ENCODE results near the gene RNF187.
"Not testable (repeated sequence)": the region's sequence is repeated elsewhere in the genome, so short reads cannot be mapped to it uniquely, and the experiment has no call there.

RNF187 gene

DNA sequence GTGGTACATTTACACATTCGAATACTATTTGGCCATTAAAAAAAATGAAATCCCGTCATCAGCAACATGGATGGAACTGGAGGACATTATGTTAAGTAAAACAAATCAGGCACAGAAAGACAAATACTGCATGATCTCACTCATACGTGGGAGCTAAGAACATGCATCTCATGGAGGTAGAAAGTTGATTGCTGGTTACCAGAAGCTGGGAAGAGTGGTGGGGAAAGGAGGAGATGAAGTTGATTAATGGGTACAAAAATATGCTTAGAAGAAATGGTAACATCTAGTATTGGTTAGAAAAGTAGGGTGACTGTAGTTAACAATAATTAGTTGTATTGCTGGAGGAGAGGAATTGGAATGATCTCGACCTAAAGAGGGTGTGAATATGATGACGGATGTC is 24.6 kb upstream of the RNF187 start:
- no peak for DNase-seq (ENCODE audit: low read depth)
- H3K4me3 ChIP-seq (ENCODE audit: low read length): no peak overlapping the region
- H3K9ac ChIP-seq (ENCODE audit: low read length): no peak overlapping the region
- peaks cover 58% of the 10 kb centered on the region for H3K27me3 ChIP-seq (replicated peaks; ENCODE audit: control insufficient read depth, insufficient read depth, low read length)
- H3K36me3 ChIP-seq (ENCODE audit: control insufficient read depth, insufficient read depth, low read length, severe bottlenecking): no peaks in the 10 kb centered on the region
- H3K9me3 ChIP-seq (ENCODE audit: control insufficient read depth, low read length): no peaks in the 10 kb centered on the region
- peaks cover 21% of the 10 kb centered on the region for H3K4me1 ChIP-seq (ENCODE audit: control insufficient read depth, insufficient read depth, low read length)

DNA sequence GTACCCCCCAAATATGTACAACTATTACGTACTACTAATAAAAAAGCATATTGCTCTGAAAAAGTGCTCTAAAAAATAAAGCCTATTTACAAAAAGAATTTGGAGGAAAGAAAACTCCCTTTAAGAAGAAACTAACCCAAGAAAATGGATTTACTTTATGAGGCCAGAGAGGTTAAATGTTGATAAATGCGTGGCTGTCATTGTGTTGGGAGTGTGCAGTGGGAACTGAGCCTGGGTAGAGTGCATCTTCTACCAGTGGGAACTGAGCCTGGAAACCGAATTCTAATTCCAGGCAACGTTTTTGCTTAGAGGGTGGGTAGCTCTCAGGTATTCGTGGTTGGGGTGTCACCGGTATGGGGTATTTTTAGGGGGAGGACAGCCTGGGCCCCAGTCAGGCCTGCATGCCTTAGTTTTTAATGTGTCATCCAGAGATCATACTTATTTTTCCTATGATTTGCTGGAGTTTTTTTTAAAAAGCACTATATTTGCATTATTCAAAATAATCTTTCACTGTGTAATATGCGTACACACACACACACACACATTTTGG is 24.1 kb upstream of the RNF187 start:
- Histone ChIP-seq H3K36me3 (ENCODE audit: control insufficient read depth, insufficient read depth, low read length, severe bottlenecking) (no peaks in the 10 kb centered on the region), H3K27me3 (replicated peaks; ENCODE audit: control insufficient read depth, insufficient read depth, low read length) (peaks cover 63% of the 10 kb centered on the region), H3K4me3 (ENCODE audit: low read length) (no peak overlapping the region), H3K9me3 (ENCODE audit: control insufficient read depth, low read length) (no peaks in the 10 kb centered on the region), H3K9ac (ENCODE audit: low read length) (no peak overlapping the region), H3K4me1 (ENCODE audit: control insufficient read depth, insufficient read depth, low read length) (peaks cover 19% of the 10 kb centered on the region)
- no peak for DNase-seq (ENCODE audit: low read depth)

DNA sequence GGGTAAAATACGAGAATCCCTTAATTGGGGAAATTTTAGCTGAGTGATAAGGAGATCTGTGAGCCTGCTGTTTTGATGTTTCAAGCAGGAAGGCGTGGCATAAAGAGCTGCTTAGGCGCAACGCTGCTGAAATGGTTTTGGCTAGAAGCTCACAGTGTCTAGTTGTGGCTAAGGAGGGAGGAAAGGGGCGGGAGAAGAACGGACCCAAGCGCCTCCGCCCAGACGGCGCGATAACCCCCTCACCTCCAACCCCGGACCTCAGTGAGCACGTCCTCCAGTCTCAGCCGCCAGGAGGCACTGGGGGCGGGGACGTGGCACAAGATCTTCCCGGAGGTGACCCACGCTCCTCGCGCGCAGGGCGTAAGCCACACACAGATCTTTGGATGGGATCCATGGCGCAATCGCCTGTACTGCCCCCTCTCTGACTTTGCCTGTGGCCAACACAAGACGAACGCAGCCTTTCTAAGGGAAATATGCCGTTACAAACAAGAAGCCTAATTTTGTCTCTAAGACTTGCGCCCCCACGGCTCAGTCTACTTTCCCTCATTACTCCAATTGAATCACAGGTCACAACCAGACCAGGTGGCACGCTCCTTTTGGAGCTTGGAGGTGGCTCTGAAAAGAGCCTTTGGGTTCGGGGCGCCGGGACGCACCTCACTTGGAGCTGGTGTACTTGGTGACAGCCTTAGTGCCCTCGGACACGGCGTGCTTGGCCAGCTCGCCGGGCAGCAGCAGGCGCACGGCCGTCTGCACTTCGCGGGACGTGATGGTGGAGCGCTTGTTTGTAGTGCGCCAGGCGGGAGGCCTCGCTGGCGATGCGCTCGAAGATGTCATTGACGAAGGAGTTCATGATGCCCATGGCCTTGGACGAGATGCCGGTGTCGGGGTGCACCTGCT is 23.4 kb upstream of the RNF187 start:
- Histone ChIP-seq H3K9me3 (ENCODE audit: control insufficient read depth, low read length) (no peaks in the 10 kb centered on the region), H3K9ac (ENCODE audit: low read length) (no peak overlapping the region), H3K4me1 (ENCODE audit: control insufficient read depth, insufficient read depth, low read length) (peaks cover 14% of the 10 kb centered on the region), H3K4me3 (ENCODE audit: low read length) (peak overlapping the region; percentile 66), H3K27me3 (replicated peaks; ENCODE audit: control insufficient read depth, insufficient read depth, low read length) (peaks cover 71% of the 10 kb centered on the region), H3K36me3 (ENCODE audit: control insufficient read depth, insufficient read depth, low read length, severe bottlenecking) (no peaks in the 10 kb centered on the region)
- DNase-seq (ENCODE audit: low read depth): peak; percentile 19

DNA sequence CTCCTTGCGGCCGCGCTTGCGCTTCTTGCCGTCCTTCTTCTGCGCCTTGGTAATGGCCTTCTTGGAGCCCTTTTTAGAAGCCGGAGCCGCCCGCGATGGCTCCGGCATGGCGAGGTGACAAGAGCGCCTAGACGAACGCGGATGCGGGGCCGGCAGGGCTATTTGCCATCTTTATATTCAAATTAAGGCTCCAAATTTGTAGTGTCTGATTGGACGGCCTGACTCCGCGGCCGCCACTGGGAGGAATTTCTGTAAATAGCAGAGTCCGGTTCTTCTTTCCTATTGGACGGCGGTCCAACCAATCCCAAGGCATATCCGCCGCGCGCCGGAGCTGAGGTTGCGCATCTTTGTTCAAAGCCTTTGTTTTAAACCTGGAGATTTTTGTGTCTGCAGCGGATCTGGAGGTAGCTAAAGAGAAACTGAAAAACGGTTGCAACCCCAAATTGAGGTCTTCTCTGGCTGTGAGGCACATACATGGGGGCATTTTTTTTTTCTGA is 22.6 kb upstream of the RNF187 start:
- no peaks in the 10 kb centered on the region for H3K36me3 ChIP-seq (ENCODE audit: control insufficient read depth, insufficient read depth, low read length, severe bottlenecking)
- DNase-seq (ENCODE audit: low read depth): peak; percentile 92
- peak overlapping the region; percentile 66 for H3K4me3 ChIP-seq (ENCODE audit: low read length)
- H3K27me3 ChIP-seq (replicated peaks; ENCODE audit: control insufficient read depth, insufficient read depth, low read length): peaks cover 78% of the 10 kb centered on the region
- peaks cover 10% of the 10 kb centered on the region for H3K4me1 ChIP-seq (ENCODE audit: control insufficient read depth, insufficient read depth, low read length)
- no peak overlapping the region for H3K9ac ChIP-seq (ENCODE audit: low read length)
- no peaks in the 10 kb centered on the region for H3K9me3 ChIP-seq (ENCODE audit: control insufficient read depth, low read length)

DNA sequence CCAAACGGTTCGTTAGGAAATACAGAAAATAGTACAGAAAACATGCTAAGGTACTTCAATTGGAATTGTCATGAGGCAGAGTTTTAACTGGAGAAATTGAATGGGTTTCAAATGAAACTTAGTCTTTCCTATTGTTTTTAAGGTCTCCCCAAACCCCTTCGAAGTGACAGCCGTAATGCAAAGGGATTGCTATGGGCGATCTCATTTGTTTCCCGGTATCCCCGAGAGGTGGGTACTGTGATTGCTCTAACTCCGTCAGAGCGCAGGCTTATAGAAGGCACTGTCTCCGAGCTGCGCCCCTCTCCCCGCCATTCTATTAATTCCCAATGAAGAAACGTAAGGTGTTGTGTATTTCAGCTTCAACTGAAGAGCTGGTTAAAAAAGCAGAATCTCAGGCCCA is 22.0 kb upstream of the RNF187 start:
- no peak for DNase-seq (ENCODE audit: low read depth)
- Histone ChIP-seq H3K9ac (ENCODE audit: low read length) (no peak overlapping the region), H3K27me3 (replicated peaks; ENCODE audit: control insufficient read depth, insufficient read depth, low read length) (peaks cover 84% of the 10 kb centered on the region), H3K9me3 (ENCODE audit: control insufficient read depth, low read length) (no peaks in the 10 kb centered on the region), H3K4me1 (ENCODE audit: control insufficient read depth, insufficient read depth, low read length) (peaks cover 10% of the 10 kb centered on the region), H3K36me3 (ENCODE audit: control insufficient read depth, insufficient read depth, low read length, severe bottlenecking) (no peaks in the 10 kb centered on the region), H3K4me3 (ENCODE audit: low read length) (peak overlapping the region; percentile 66)

DNA sequence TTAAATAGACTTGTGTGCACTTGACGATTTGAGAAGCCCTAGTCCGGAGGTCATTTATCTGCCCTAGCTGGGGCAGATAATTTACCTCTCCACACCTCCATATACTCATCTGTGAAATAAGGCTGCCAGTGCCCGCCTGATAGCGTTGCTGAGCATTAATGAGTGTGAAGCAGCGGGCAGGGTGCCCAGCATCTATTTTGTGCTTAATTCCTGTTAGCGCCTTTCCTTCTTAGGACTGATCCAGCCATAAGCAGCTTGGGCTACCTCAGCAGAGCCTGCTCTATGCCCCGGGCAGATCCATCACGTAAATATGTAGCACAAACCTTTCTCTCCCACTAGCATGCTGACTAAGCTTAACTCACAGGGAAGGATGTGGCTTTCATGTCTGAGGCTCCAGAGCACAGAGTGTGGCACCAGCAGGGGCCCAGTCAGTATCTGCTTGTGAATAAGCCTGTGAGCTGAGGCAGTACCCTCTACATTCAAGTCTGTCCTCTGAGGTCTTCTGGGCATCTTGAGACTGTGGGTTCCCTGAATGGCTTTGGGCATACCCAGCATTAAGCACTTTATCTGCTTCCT is 21.5 kb upstream of the RNF187 start:
- peaks cover 84% of the 10 kb centered on the region for H3K27me3 ChIP-seq (replicated peaks; ENCODE audit: control insufficient read depth, insufficient read depth, low read length)

DNA sequence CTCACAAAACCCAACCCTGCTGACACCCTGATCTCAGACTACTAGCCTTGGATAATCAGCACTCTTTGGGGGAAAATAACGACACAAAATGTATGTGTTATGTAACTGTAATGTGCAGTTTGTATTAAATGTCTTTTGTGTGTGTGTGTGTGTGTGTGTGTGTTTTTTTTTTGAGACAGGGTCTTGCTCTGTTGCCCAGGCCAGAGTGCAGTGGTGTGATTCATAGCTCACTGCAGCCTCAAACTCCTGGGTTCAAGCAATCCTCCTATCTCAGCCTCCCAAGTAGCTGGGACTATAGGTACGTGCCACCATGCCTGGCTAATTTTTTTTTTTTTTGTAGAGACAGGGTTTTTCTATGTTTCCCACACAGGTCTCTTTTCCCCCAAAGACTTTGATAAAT is 19.0 kb upstream of the RNF187 start:
- DNase-seq (ENCODE audit: low read depth); H3K4me1 ChIP-seq (ENCODE audit: control insufficient read depth, insufficient read depth, low read length); H3K36me3 ChIP-seq (ENCODE audit: control insufficient read depth, insufficient read depth, low read length, severe bottlenecking); H3K9me3 ChIP-seq (ENCODE audit: control insufficient read depth, low read length); H3K9ac ChIP-seq (ENCODE audit: low read length); H3K4me3 ChIP-seq (ENCODE audit: low read length): not testable (repeated sequence)
- peaks cover 69% of the 10 kb centered on the region for H3K27me3 ChIP-seq (replicated peaks; ENCODE audit: control insufficient read depth, insufficient read depth, low read length)

More for the DNA sequence above, 21.5 kb upstream of the RNF187 start:
- DNase-seq (ENCODE audit: low read depth): no peak
- Histone ChIP-seq H3K9ac (ENCODE audit: low read length) (no peak overlapping the region), H3K4me3 (ENCODE audit: low read length) (no peak overlapping the region), H3K36me3 (ENCODE audit: control insufficient read depth, insufficient read depth, low read length, severe bottlenecking) (no peaks in the 10 kb centered on the region), H3K9me3 (ENCODE audit: control insufficient read depth, low read length) (no peaks in the 10 kb centered on the region), H3K4me1 (ENCODE audit: control insufficient read depth, insufficient read depth, low read length) (peaks cover 10% of the 10 kb centered on the region)

DNA sequence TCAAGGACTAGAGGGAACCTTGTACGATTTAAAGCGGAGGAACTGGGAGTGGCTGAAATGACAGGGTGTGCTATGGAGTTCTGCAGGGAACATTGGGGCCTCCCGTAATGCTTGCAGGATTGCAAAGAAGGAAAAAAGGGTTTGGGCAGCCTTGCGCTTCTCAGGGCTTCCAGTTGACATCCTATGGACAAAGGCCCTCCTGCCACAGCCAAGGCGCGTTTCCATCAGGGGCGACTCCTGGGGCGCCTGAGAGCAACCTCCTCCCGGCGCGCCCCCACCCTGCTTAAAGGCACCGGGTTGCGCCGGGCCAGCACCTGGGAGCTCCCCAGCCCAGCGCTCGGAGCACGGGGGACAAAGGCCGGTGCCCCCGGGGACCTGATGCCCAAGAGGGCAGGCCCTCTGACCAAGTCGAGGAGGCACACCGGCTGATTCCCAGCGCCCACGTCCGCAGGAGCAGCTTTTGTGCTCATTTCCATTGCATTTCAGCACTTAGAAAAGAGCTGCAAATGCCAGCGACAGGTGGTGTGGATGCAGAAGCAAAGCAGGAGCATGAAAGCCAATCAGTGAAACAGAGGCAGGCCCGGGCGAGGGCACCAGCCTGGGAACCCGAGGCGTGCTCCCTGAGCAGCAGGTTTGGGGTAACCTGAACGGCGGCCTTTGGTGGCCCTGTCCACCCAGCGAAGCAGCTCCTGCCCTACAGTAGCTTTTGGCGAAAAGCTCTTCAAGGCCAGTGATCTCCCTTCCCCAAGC is 17.6 kb upstream of the RNF187 start:
- H3K4me3 ChIP-seq (ENCODE audit: low read length): no peak overlapping the region
- H3K4me1 ChIP-seq (ENCODE audit: control insufficient read depth, insufficient read depth, low read length): no peaks in the 10 kb centered on the region
- DNase-seq (ENCODE audit: low read depth): no peak
- H3K36me3 ChIP-seq (ENCODE audit: control insufficient read depth, insufficient read depth, low read length, severe bottlenecking): no peaks in the 10 kb centered on the region
- no peak overlapping the region for H3K9ac ChIP-seq (ENCODE audit: low read length)
- peaks cover 60% of the 10 kb centered on the region for H3K27me3 ChIP-seq (replicated peaks; ENCODE audit: control insufficient read depth, insufficient read depth, low read length)
- no peaks in the 10 kb centered on the region for H3K9me3 ChIP-seq (ENCODE audit: control insufficient read depth, low read length)

DNA sequence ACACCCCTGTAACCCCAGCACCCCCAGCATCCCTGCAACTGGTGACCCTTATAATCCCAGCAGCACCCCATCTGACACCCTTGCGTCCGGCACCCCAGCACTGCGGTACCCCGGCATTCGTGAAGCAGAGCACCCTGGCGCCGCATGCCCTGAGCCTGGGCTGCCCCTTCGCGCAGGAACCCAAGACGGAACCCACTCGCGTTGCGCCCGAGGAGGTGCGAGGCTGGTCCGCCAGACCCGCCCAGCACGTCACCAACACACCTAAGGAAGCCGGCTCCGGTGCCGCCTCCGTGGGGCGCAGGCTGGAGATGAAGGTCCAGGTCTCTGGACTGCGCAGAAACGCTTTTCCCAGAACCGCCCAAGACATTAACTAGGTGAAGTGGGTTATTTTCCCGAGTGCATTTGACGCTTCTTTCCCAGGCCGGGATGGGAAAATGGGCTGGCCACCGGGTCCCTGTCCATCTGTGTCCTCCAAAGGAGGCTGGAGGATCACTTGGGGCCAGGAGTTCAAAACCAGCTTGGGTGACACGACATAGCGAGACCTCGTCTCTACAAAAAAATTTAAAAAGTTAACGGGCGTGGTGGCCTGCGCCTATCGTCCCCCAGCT is 15.9 kb upstream of the RNF187 start:
- H3K4me1 ChIP-seq (ENCODE audit: control insufficient read depth, insufficient read depth, low read length): no peaks in the 10 kb centered on the region
- DNase-seq (ENCODE audit: low read depth): no peak
- H3K9me3 ChIP-seq (ENCODE audit: control insufficient read depth, low read length): no peaks in the 10 kb centered on the region
- no peak overlapping the region for H3K9ac ChIP-seq (ENCODE audit: low read length)
- H3K36me3 ChIP-seq (ENCODE audit: control insufficient read depth, insufficient read depth, low read length, severe bottlenecking): no peaks in the 10 kb centered on the region
- H3K27me3 ChIP-seq (replicated peaks; ENCODE audit: control insufficient read depth, insufficient read depth, low read length): peaks cover 47% of the 10 kb centered on the region
- no peak overlapping the region for H3K4me3 ChIP-seq (ENCODE audit: low read length)

DNA sequence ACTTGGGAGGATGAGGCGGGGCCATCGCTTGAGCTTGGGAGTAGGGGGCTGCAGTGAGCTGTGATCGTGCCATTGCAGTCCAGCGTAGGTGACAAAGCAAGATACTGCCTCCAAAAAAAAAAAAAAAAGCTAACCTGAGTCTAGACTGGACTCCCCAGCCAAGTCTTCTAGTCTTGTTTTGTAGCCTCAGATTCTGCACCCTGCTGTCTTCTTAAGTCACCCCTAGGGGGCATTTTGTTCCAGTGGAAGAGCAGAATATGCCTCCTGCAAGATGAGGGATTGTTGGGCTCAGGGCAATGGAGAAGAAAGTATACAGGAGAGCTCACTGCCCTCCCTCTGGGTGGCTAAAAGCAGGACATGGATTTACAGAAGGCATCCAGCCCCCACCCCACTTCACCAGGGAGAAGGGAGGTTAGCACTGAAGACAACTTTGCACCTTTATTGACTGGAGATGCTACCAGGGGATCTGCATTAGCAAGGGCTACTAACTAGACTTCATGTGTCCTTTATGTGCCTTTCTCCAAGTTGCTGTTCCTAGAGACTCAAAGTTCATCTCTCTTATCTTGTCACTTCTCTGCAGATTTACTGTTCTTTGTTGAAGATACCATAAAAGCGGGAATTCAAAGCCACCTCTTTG is 15.3 kb upstream of the RNF187 start:
- no peaks in the 10 kb centered on the region for H3K36me3 ChIP-seq (ENCODE audit: control insufficient read depth, insufficient read depth, low read length, severe bottlenecking)
- no peak overlapping the region for H3K4me3 ChIP-seq (ENCODE audit: low read length)
- no peaks in the 10 kb centered on the region for H3K4me1 ChIP-seq (ENCODE audit: control insufficient read depth, insufficient read depth, low read length)
- peak; percentile 20 for DNase-seq (ENCODE audit: low read depth)
- no peak overlapping the region for H3K9ac ChIP-seq (ENCODE audit: low read length)
- peaks cover 41% of the 10 kb centered on the region for H3K27me3 ChIP-seq (replicated peaks; ENCODE audit: control insufficient read depth, insufficient read depth, low read length)
- H3K9me3 ChIP-seq (ENCODE audit: control insufficient read depth, low read length): no peaks in the 10 kb centered on the region

Data from adipocyte (in vitro differentiated cells).